ENCODE results near the gene CCNG2.

- no peak for TF ChIP-seq CTCF (IDR thresholded peaks at IDR 0.05)
- no peak for TF ChIP-seq POLR2A (IDR thresholded peaks at IDR 0.05)
Measured at GRCh38 chr4:77209012-77209411, 52.0 kb downstream of the CCNG2 start.
